Ecto neural progenitor cell (in vitro differentiated cells): ENCODE results near the gene EGR2.
"Not testable (repeated sequence)": the region's sequence is repeated elsewhere in the genome, so short reads cannot be mapped to it uniquely, and the experiment has no call there.

Experiments used
- DNase-seq: peaks from one replicate; pipeline ENCODE4 v3.0.0-alpha.2; 2018; ENCODE audit warnings: low spot score

The EGR2 gene

GRCh38 chr10:62794306-62794705, 21.9 kb downstream of the EGR2 start:
- no peak for DNase-seq

GRCh38 chr10:62792261-62792660, 23.9 kb downstream of the EGR2 start:
- no peak for DNase-seq

GRCh38 chr10:62790571-62790970, 25.6 kb downstream of the EGR2 start:
- DNase-seq: no peak

- DNase-seq: no peak
Measured at GRCh38 chr10:62790019-62790555, 26.1 kb downstream of the EGR2 start.

- no peak for DNase-seq
Measured at GRCh38 chr10:62788861-62789467, 27.2 kb downstream of the EGR2 start.

GRCh38 chr10:62788285-62788684, 27.9 kb downstream of the EGR2 start:
- DNase-seq: not testable (repeated sequence)

GRCh38 chr10:62784537-62784936, 31.6 kb downstream of the EGR2 start:
- DNase-seq: not testable (repeated sequence)

GRCh38 chr10:62779487-62780248, 36.5 kb downstream of the EGR2 start:
- no peak for DNase-seq

GRCh38 chr10:62778125-62778524, 38.0 kb downstream of the EGR2 start:
- no peak for DNase-seq

GRCh38 chr10:62772186-62772974, 43.8 kb downstream of the EGR2 start:
- DNase-seq: no peak

- DNase-seq: no peak
Measured at GRCh38 chr10:62769574-62770242, 46.5 kb downstream of the EGR2 start.

- no peak for DNase-seq
Measured at GRCh38 chr10:62766386-62766785, 49.8 kb downstream of the EGR2 start.

- DNase-seq: no peak
Measured at GRCh38 chr10:62765726-62766125, 50.4 kb downstream of the EGR2 start.

- no peak for DNase-seq
Measured at GRCh38 chr10:62764011-62764410, 52.2 kb downstream of the EGR2 start.

- DNase-seq: no peak
Measured at GRCh38 chr10:62763155-62763554, 53.0 kb downstream of the EGR2 start.
